ENCODE results near the gene RANGAP1.

GRCh38 chr22:41203118-41203517, 82.9 kb downstream of the RANGAP1 start:
- no peak for TF ChIP-seq CTCF (IDR thresholded peaks at IDR 0.05)
- TF ChIP-seq POLR2A (IDR thresholded peaks at IDR 0.05), result no peak

Data from right lobe of liver (tissue), 4 donors.